Activated B cell treated with CpG ODN at 0.5 μM for 24 hours (primary cell): Measurements from ENCODE around the gene RAB35. TPM values are rescaled to one million over a fixed set of nuclear protein-coding genes. Genes with fewer than 3 reads are reported as not detected.

Experiments
- ATAC-seq: fragments of 200-7000 bp; cut with Tn5 transposase; one replicate; pipeline ENCODE4 v1.10.0; 2021; ENCODE audit warnings: low read depth, mild to moderate bottlenecking, moderate library complexity
- CTCF ChIA-PET: fragments of 350-600 bp; sonication (Branson Sonifier 250); formaldehyde crosslinking; loops from one replicate; lab custom pipeline; 2021; ENCODE audit warnings: antibody characterized with exemption; lab: Charles Lee
- POLR2A ChIA-PET: fragments of 350-600 bp; sonication (Branson Sonifier 250); formaldehyde crosslinking; loops from one replicate; lab custom pipeline; 2021; ENCODE audit warnings: antibody characterized with exemption; lab: Charles Lee
- DNase-seq: peaks from one replicate; pipeline ENCODE4 v3.0.0; 2022
- H3K27ac Mint-ChIP-seq: one replicate; pipeline ENCODE4 v1.8.0; 2020; ENCODE audit warnings: mixed read lengths
- H3K27me3 Mint-ChIP-seq: one replicate; pipeline ENCODE4 v1.8.0; 2021; ENCODE audit warnings: mixed read lengths
- H3K36me3 Mint-ChIP-seq: one replicate; pipeline ENCODE4 v1.8.0; 2021; ENCODE audit warnings: low read depth, mixed read lengths
- H3K4me1 Mint-ChIP-seq: one replicate; pipeline ENCODE4 v1.8.0; 2021; ENCODE audit warnings: mixed read lengths
- H3K4me3 Mint-ChIP-seq: one replicate; pipeline ENCODE4 v1.8.0; 2020; ENCODE audit warnings: mild to moderate bottlenecking, mixed read lengths
- H3K9me3 Mint-ChIP-seq: one replicate; pipeline ENCODE4 v1.8.0; 2020; ENCODE audit warnings: mixed read lengths
- intact Hi-C: fragments of 100-400 bp; cut with micrococcal nuclease; formaldehyde crosslinking; loops from one replicate; pipeline ENCODE4 v1.15.1; 2024
- total RNA-seq: library from RNA; stranded (reverse); gene quantifications from 2 replicates; pipeline ENCODE4 v1.2.3, GENCODE V29; 2022
- TF ChIP-seq, protein P1 (sequence below): fragments of 200-600 bp; IDR thresholded peaks from one replicate; pipeline ENCODE4 v1.8.0; 2022; ENCODE audit warnings: antibody characterized with exemption, mild to moderate bottlenecking

Gene RAB35
- total RNA-seq, 1 donor from 2014 or later = 45.6 TPM

GRCh38 chr12:120148011-120148410 lies 31.5 kb upstream of the RAB35 start:
- no peaks in the 10 kb centered on the region for H3K4me1 Mint-ChIP-seq
- H3K27ac Mint-ChIP-seq = no peak overlapping the region
- H3K9me3 Mint-ChIP-seq = no peaks in the 10 kb centered on the region
- POLR2A ChIA-PET = no interaction called here
- peaks cover 84% of the 10 kb centered on the region for H3K36me3 Mint-ChIP-seq
- H3K27me3 Mint-ChIP-seq = no peaks in the 10 kb centered on the region
- H3K4me3 Mint-ChIP-seq = no peak overlapping the region
- intact Hi-C loops = no loop called here
- ATAC-seq (no peak), DNase-seq (no peak)
- CTCF ChIA-PET = no interaction called here
- TF ChIP-seq, protein P1, sequence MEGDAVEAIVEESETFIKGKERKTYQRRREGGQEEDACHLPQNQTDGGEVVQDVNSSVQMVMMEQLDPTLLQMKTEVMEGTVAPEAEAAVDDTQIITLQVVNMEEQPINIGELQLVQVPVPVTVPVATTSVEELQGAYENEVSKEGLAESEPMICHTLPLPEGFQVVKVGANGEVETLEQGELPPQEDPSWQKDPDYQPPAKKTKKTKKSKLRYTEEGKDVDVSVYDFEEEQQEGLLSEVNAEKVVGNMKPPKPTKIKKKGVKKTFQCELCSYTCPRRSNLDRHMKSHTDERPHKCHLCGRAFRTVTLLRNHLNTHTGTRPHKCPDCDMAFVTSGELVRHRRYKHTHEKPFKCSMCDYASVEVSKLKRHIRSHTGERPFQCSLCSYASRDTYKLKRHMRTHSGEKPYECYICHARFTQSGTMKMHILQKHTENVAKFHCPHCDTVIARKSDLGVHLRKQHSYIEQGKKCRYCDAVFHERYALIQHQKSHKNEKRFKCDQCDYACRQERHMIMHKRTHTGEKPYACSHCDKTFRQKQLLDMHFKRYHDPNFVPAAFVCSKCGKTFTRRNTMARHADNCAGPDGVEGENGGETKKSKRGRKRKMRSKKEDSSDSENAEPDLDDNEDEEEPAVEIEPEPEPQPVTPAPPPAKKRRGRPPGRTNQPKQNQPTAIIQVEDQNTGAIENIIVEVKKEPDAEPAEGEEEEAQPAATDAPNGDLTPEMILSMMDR = no peak

GRCh38 chr12:120145164-120145563 lies 28.6 kb upstream of the RAB35 start:
- DNase-seq = no peak
- CTCF ChIA-PET = no interaction called here
- Mint-ChIP-seq H3K9me3 (no peaks in the 10 kb centered on the region), H3K4me3 (no peak overlapping the region), H3K36me3 (peaks cover 91% of the 10 kb centered on the region), H3K4me1 (no peaks in the 10 kb centered on the region), H3K27ac (no peak overlapping the region), H3K27me3 (no peaks in the 10 kb centered on the region)
- POLR2A ChIA-PET = no interaction called here
- TF ChIP-seq, protein P1 = no peak
- no peak for ATAC-seq
- intact Hi-C loops = no loop called here

DNA sequence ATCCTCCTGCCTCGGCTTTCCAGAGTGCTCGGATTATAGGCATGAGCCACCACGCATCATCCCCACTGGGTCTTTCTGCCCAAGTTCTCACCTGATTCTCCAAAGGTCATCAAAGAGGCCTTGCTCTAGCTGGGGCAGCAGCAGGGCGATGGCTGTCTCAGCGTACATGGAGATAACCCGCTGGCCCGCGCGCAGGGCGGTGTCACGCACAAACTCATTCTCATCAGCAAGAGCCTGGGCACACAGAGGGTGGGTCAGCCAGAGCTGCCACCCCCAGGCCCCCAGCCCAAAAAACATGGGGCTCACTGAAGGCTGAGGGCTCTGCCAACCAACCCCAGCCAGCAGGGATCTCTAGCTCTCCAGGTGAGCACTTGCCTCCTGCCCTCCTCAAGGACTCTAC lies 27.7 kb upstream of the RAB35 start:
- no peak for ATAC-seq
- CTCF ChIA-PET = no interaction called here
- H3K4me1 Mint-ChIP-seq = no peaks in the 10 kb centered on the region

GRCh38 chr12:120142231-120142877 lies 25.8 kb upstream of the RAB35 start:
- DNase-seq = no peak
- Mint-ChIP-seq H3K27ac (no peak overlapping the region), H3K4me3 (no peak overlapping the region), H3K9me3 (no peaks in the 10 kb centered on the region), H3K4me1 (no peaks in the 10 kb centered on the region), H3K36me3 (peaks cover 90% of the 10 kb centered on the region), H3K27me3 (no peaks in the 10 kb centered on the region)
- no peak for ATAC-seq
- CTCF ChIA-PET = no interaction called here
- POLR2A ChIA-PET = no interaction called here
- TF ChIP-seq, protein P1 = no peak
- intact Hi-C loops = no loop called here

More for the DNA sequence above, 27.7 kb upstream of the RAB35 start:
- Mint-ChIP-seq H3K27ac (no peak overlapping the region), H3K36me3 (peaks cover 91% of the 10 kb centered on the region), H3K4me3 (no peak overlapping the region), H3K27me3 (no peaks in the 10 kb centered on the region), H3K9me3 (no peaks in the 10 kb centered on the region)
- DNase-seq = no peak
- POLR2A ChIA-PET = no interaction called here
- TF ChIP-seq, protein P1 = no peak
- intact Hi-C loops = no loop called here

DNA sequence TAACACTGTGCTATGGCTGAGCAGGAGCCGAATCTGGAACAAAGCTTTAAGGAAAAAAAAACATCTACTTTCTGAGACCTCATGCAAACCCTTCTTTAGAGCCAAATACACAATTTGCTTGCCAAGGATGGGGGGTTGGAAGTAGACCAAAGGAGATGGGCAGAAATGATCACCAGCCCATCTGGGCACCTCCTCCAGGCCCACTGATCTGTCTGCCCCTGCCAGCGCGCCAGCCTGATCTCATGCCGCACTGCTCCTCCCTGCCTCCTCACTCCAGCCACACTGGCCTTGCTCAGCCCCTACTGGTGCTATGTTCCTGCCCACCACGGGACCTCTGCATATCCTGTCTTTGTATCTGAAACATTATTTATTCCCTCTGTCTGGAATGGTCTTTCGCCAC lies 24.8 kb upstream of the RAB35 start:
- ATAC-seq (no peak), DNase-seq (no peak)
- no peak overlapping the region for H3K27ac Mint-ChIP-seq
- TF ChIP-seq, protein P1 = no peak
- H3K4me1 Mint-ChIP-seq = no peaks in the 10 kb centered on the region
- intact Hi-C loops = no loop called here
- no peak overlapping the region for H3K4me3 Mint-ChIP-seq
- no peaks in the 10 kb centered on the region for H3K9me3 Mint-ChIP-seq
- peaks cover 93% of the 10 kb centered on the region for H3K36me3 Mint-ChIP-seq
- ChIA-PET CTCF (no interaction called here), POLR2A (no interaction called here)
- no peaks in the 10 kb centered on the region for H3K27me3 Mint-ChIP-seq
